Measurements from ENCODE around the gene NCKAP1.

The NCKAP1 gene

DNA sequence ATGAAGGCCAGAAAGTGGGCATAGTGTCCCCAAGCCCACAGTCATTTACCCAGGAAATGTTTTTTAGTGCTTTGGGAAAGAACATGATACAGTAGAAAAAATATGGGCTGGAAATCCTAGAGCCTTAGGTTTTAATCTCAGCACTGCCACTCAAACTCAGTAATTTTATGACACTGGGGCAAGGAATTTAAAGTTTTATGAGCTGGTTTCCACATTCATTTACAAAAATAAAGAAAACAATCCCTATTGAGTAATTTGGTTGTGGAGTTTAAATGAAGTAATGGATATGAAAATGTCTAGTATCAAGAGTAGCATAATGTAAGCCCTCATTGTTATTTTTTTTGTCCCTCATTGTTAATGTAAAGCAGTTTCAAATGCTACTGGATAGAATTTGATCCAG lies 120.3 kb downstream of the NCKAP1 start:
- TF ChIP-seq, protein P1, sequence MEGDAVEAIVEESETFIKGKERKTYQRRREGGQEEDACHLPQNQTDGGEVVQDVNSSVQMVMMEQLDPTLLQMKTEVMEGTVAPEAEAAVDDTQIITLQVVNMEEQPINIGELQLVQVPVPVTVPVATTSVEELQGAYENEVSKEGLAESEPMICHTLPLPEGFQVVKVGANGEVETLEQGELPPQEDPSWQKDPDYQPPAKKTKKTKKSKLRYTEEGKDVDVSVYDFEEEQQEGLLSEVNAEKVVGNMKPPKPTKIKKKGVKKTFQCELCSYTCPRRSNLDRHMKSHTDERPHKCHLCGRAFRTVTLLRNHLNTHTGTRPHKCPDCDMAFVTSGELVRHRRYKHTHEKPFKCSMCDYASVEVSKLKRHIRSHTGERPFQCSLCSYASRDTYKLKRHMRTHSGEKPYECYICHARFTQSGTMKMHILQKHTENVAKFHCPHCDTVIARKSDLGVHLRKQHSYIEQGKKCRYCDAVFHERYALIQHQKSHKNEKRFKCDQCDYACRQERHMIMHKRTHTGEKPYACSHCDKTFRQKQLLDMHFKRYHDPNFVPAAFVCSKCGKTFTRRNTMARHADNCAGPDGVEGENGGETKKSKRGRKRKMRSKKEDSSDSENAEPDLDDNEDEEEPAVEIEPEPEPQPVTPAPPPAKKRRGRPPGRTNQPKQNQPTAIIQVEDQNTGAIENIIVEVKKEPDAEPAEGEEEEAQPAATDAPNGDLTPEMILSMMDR (IDR thresholded peaks at IDR 0.05; ENCODE audit: control insufficient read depth, extremely low read depth, insufficient read depth), result no peak
- no peak overlapping the region for H3K4me3 ChIP-seq (ENCODE audit: low read depth, low read length)
- no peak for DNase-seq (ENCODE audit: low read depth)

GRCh38 chr2:182916417-182916816 lies 121.8 kb downstream of the NCKAP1 start:
- TF ChIP-seq, protein P1 (IDR thresholded peaks at IDR 0.05; ENCODE audit: control insufficient read depth, extremely low read depth, insufficient read depth), result no peak
- H3K4me3 ChIP-seq (ENCODE audit: low read depth, low read length), result no peak overlapping the region
- peak; percentile 6 for DNase-seq (ENCODE audit: low read depth)

GRCh38 chr2:182915369-182916326 lies 122.6 kb downstream of the NCKAP1 start:
- no peak for DNase-seq (ENCODE audit: low read depth)
- no peak overlapping the region for H3K4me3 ChIP-seq (ENCODE audit: low read depth, low read length)
- TF ChIP-seq, protein P1 (IDR thresholded peaks at IDR 0.05; ENCODE audit: control insufficient read depth, extremely low read depth, insufficient read depth), result no peak

DNA sequence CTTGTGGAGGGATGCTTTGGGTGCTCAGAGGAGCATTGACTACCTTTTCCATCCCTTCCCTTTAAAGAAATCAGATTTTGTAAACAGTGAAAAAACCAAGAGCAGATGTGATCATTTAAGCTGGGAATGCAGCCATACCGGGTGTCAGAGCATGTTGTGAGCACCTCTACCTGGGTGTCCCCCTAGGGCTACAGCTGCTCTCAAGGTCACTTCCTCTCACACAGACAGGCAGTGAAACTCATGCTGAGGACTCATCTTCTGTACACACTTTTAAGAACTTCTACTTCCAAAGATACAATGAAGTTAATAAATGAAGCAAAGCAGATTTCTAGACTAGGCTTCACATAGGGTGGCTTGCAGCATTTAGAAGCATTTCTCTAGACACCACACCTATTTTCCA lies 123.4 kb downstream of the NCKAP1 start:
- DNase-seq (ENCODE audit: low read depth), result no peak
- TF ChIP-seq, protein P1 (IDR thresholded peaks at IDR 0.05; ENCODE audit: control insufficient read depth, extremely low read depth, insufficient read depth), result no peak
- H3K4me3 ChIP-seq (ENCODE audit: low read depth, low read length), result no peak overlapping the region

- no peak overlapping the region for H3K4me3 ChIP-seq (ENCODE audit: low read depth, low read length)
- no peak for DNase-seq (ENCODE audit: low read depth)
- TF ChIP-seq, protein P1 (IDR thresholded peaks at IDR 0.05; ENCODE audit: control insufficient read depth, extremely low read depth, insufficient read depth), result no peak
Measured at GRCh38 chr2:182913064-182913463, 125.2 kb downstream of the NCKAP1 start.

- no peak overlapping the region for H3K4me3 ChIP-seq (ENCODE audit: low read depth, low read length)
- TF ChIP-seq, protein P1 (IDR thresholded peaks at IDR 0.05; ENCODE audit: control insufficient read depth, extremely low read depth, insufficient read depth), result no peak
- DNase-seq (ENCODE audit: low read depth), result no peak
Measured at GRCh38 chr2:182912518-182912915, 125.7 kb downstream of the NCKAP1 start.
